ENCODE measurements around the gene FRMD8.

FRMD8 gene

GRCh38 chr11:65438257-65439151 is 52.1 kb downstream of the FRMD8 start:
- Histone ChIP-seq H3K36me3 (ENCODE audit: control insufficient read depth, insufficient read depth, low read length) (peaks cover 11% of the 10 kb centered on the region), H3K4me3 (replicated peaks; ENCODE audit: low read depth, low read length) (no peak overlapping the region), H3K27me3 (replicated peaks; ENCODE audit: control insufficient read depth, insufficient read depth, low read length) (no peaks in the 10 kb centered on the region)
- TF ChIP-seq CTCF (IDR thresholded peaks at IDR 0.05; ENCODE audit: insufficient read depth, low read length, poor library complexity, severe bottlenecking) = no peak
- no peak for DNase-seq (ENCODE audit: extremely low read depth, insufficient read length)

DNA sequence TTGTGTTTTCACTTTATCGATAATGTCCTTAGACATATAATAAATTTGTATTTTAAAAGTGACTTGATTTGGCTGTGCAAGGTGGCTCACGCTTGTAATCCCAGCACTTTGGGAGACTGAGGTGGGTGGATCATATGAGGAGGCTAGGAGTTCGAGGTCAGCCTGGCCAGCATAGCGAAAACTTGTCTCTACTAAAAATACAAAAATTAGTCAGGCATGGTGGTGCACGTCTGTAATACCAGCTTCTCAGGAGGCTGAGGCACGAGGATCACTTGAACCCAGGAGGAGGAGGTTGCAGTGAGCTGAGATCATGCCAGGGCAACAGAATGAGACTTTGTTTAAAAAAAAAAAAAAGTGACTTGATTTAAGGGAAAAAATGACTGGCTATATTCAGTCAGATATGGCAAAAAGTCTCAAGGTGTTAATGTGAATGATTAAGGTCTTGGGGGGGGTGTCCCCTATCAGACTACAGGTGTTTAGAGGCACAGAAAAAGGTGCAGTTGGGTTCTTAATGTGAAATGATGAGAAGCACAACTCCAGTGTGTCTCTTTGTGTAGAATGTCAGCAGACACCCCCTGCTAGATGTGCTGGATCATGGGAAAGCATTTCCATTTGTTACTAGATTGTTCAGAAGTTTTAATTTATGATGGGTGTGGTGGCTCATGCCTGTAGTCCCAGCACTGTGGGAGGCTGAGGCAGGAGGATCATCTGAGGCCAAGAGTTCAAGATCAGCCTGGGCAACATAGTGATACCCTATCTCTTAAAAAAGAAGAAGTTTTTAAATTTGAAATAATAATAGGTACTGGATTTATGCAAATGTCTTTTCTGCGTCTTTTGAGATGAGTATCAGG is 53.1 kb downstream of the FRMD8 start:
- H3K27me3 ChIP-seq (replicated peaks; ENCODE audit: control insufficient read depth, insufficient read depth, low read length) = no peaks in the 10 kb centered on the region
- no peak for TF ChIP-seq CTCF (IDR thresholded peaks at IDR 0.05; ENCODE audit: insufficient read depth, low read length, poor library complexity, severe bottlenecking)
- peaks cover 11% of the 10 kb centered on the region for H3K36me3 ChIP-seq (ENCODE audit: control insufficient read depth, insufficient read depth, low read length)
- DNase-seq (ENCODE audit: extremely low read depth, insufficient read length) = peak; percentile 33
- H3K4me3 ChIP-seq (replicated peaks; ENCODE audit: low read depth, low read length) = no peak overlapping the region

GRCh38 chr11:65440831-65441499 is 54.5 kb downstream of the FRMD8 start:
- Histone ChIP-seq H3K27me3 (replicated peaks; ENCODE audit: control insufficient read depth, insufficient read depth, low read length) (no peaks in the 10 kb centered on the region), H3K4me3 (replicated peaks; ENCODE audit: low read depth, low read length) (no peak overlapping the region; the same call in 1 of the 2 replicates), H3K36me3 (ENCODE audit: control insufficient read depth, insufficient read depth, low read length) (peaks cover 8% of the 10 kb centered on the region)
- no peak for TF ChIP-seq CTCF (IDR thresholded peaks at IDR 0.05; ENCODE audit: insufficient read depth, low read length, poor library complexity, severe bottlenecking)
- peak; percentile 86 for DNase-seq (ENCODE audit: extremely low read depth, insufficient read length)

- peak; percentile 65 for DNase-seq (ENCODE audit: extremely low read depth, insufficient read length)
- Histone ChIP-seq H3K27me3 (replicated peaks; ENCODE audit: control insufficient read depth, insufficient read depth, low read length) (no peaks in the 10 kb centered on the region), H3K36me3 (ENCODE audit: control insufficient read depth, insufficient read depth, low read length) (peaks cover 3% of the 10 kb centered on the region), H3K4me3 (replicated peaks; ENCODE audit: low read depth, low read length) (no peak overlapping the region)
- no peak for TF ChIP-seq CTCF (IDR thresholded peaks at IDR 0.05; ENCODE audit: insufficient read depth, low read length, poor library complexity, severe bottlenecking)
Measured at GRCh38 chr11:65442842-65443331, 56.5 kb downstream of the FRMD8 start.

- Histone ChIP-seq H3K27me3 (replicated peaks; ENCODE audit: control insufficient read depth, insufficient read depth, low read length) (no peaks in the 10 kb centered on the region), H3K36me3 (ENCODE audit: control insufficient read depth, insufficient read depth, low read length) (peaks cover 2% of the 10 kb centered on the region), H3K4me3 (replicated peaks; ENCODE audit: low read depth, low read length) (no peak overlapping the region)
- peak; percentile 37 for DNase-seq (ENCODE audit: extremely low read depth, insufficient read length)
- no peak for TF ChIP-seq CTCF (IDR thresholded peaks at IDR 0.05; ENCODE audit: insufficient read depth, low read length, poor library complexity, severe bottlenecking)
Measured at GRCh38 chr11:65444314-65445051, 58.0 kb downstream of the FRMD8 start.
